ENCODE measurements around the gene GM2A. TPM values are rescaled to one million over a fixed set of nuclear protein-coding genes. Genes with fewer than 3 reads are reported as not detected.
"Not testable (repeated sequence)": the region's sequence is repeated elsewhere in the genome, so short reads cannot be mapped to it uniquely, and the experiment has no call there.

GM2A gene
- total and polyA plus RNA-seq, 7 donors = 3.0 to 12.1 (median 6.9) TPM

- Histone ChIP-seq H3K27ac (no peak overlapping the region), H3K4me1 (peaks cover 27% of the 10 kb centered on the region)
- WGBS, 3 donors = 61 to 76% (median 74%) methylated on average over 1 of the region's 1 CpG
These were observed 1.6 kb downstream of the GM2A start for GRCh38 chr5:151254556-151254955.

GRCh38 chr5:151254990-151255389 is 2.0 kb downstream of the GM2A start:
- H3K4me3 ChIP-seq; H3K36me3 ChIP-seq (ENCODE audit: insufficient read depth in 1 of 2, low read depth in 1 of 2); ATAC-seq; H3K27me3 ChIP-seq (ENCODE audit: insufficient read depth in 3 of 3, low read length in 2 of 3); intact Hi-C loops (cut with DNase I); DNase-seq; H3K27ac ChIP-seq; H3K9me3 ChIP-seq: not testable (repeated sequence)
- 97 to 99% (median 98%) methylated on average over 5 of the region's 5 CpGs for WGBS, 3 donors
- H3K4me1 ChIP-seq = peaks cover 27% of the 10 kb centered on the region

More at GRCh38 chr5:151254556-151254955, 1.6 kb downstream of the GM2A start:
- H3K9me3 ChIP-seq = no peaks in the 10 kb centered on the region
- peaks cover 0 to 1% of the 10 kb centered on the region in 2 donors for H3K36me3 ChIP-seq (ENCODE audit: insufficient read depth in 1 of 2, low read depth in 1 of 2)
- no peak for TF ChIP-seq CTCF (IDR thresholded peaks at IDR 0.05)
- ATAC-seq (no peak), DNase-seq (no peak)
- H3K4me3 ChIP-seq = peak overlapping the region; percentile 91
- H3K27me3 ChIP-seq (ENCODE audit: insufficient read depth in 3 of 3, low read length in 2 of 3) = no peaks in the 10 kb centered on the region
- intact Hi-C loops (cut with DNase I) = no loop called here

GRCh38 chr5:151255621-151256286 is 2.8 kb downstream of the GM2A start:
- Histone ChIP-seq H3K4me1 (peaks cover 27% of the 10 kb centered on the region), H3K4me3 (no peak overlapping the region), H3K27ac (no peak overlapping the region), H3K9me3 (no peaks in the 10 kb centered on the region), H3K27me3 (ENCODE audit: insufficient read depth in 3 of 3, low read length in 2 of 3) (no peaks in the 10 kb centered on the region), H3K36me3 (ENCODE audit: insufficient read depth in 1 of 2, low read depth in 1 of 2) (peaks cover 0 to 9% of the 10 kb centered on the region in 2 donors)
- WGBS, 3 donors = 88 to 98% (median 89%) methylated on average over 3 of the region's 3 CpGs
- intact Hi-C loops (cut with DNase I) = no loop called here
- ATAC-seq = no peak
- no peak for DNase-seq
- TF ChIP-seq CTCF (IDR thresholded peaks at IDR 0.05) = no peak

DNA sequence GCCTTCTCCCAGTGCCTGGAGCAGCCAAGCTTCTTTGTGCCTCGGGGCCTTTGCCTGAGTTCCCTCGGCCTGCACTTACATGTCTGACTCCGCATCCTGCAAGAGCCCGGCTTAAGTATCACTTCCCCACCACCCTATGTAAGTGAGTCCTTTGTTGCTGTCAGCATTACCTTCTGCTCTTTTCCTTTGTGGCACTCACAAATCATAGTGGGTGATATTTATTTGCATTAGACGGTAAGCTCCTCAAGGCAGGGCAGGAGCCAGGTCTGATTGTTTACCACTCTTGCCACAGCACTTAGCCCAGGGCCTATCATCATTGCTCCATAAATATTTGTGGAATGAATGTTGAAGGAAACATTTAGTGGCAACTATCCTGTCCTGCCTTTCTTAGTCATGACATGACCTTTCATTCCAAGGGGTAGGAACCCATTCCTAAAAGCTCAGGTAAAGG is 4.8 kb downstream of the GM2A start:
- no peak for TF ChIP-seq CTCF (IDR thresholded peaks at IDR 0.05)
- 75 to 83% (median 79%) methylated on average over 5 of the region's 5 CpGs for WGBS, 3 donors
- Histone ChIP-seq H3K4me3 (no peak overlapping the region), H3K27ac (no peak overlapping the region), H3K4me1 (peaks cover 28% of the 10 kb centered on the region), H3K36me3 (ENCODE audit: insufficient read depth in 1 of 2, low read depth in 1 of 2) (peaks cover 0 to 21% of the 10 kb centered on the region in 2 donors), H3K9me3 (no peaks in the 10 kb centered on the region), H3K27me3 (ENCODE audit: insufficient read depth in 3 of 3, low read length in 2 of 3) (no peaks in the 10 kb centered on the region)
- intact Hi-C loops (cut with DNase I) = no loop called here
- DNase-seq (no peak), ATAC-seq (no peak)

GRCh38 chr5:151258201-151258611 is 5.2 kb downstream of the GM2A start:
- 90 to 92% (median 91%) methylated on average over 7 of the region's 7 CpGs for WGBS, 3 donors
- no peak for TF ChIP-seq CTCF (IDR thresholded peaks at IDR 0.05)
- peaks cover 29% of the 10 kb centered on the region for H3K4me1 ChIP-seq

More at GRCh38 chr5:151258201-151258611, 5.2 kb downstream of the GM2A start:
- DNase-seq (no peak), ATAC-seq (no peak)
- Histone ChIP-seq H3K27me3 (ENCODE audit: insufficient read depth in 3 of 3, low read length in 2 of 3) (no peaks in the 10 kb centered on the region), H3K9me3 (no peaks in the 10 kb centered on the region), H3K4me3 (no peak overlapping the region), H3K27ac (no peak overlapping the region), H3K36me3 (ENCODE audit: insufficient read depth in 1 of 2, low read depth in 1 of 2) (peaks cover 0 to 21% of the 10 kb centered on the region in 2 donors)
- intact Hi-C loops (cut with DNase I) = no loop called here
